Middle frontal gyrus (tissue), 1 donor: ENCODE results near the gene RBL2.
"Not testable (repeated sequence)": the region's sequence is repeated elsewhere in the genome, so short reads cannot be mapped to it uniquely, and the experiment has no call there.

Experiments
- DNase-seq: peaks from one replicate; pipeline ENCODE4 v3.0.0-alpha.2; 2015; ENCODE audit warnings: low spot score; ENCODE audit errors: extremely low spot score

RBL2 gene

GRCh38 chr16:53530741-53531140 is 96.5 kb downstream of the RBL2 start:
- no peak for DNase-seq

GRCh38 chr16:53534206-53534605 is 99.9 kb downstream of the RBL2 start:
- DNase-seq: no peak

- no peak for DNase-seq
Observed at GRCh38 chr16:53537626-53538025, 103.4 kb downstream of the RBL2 start.

GRCh38 chr16:53539346-53539745 is 105.1 kb downstream of the RBL2 start:
- not testable (repeated sequence) for DNase-seq

GRCh38 chr16:53539759-53540718 is 105.8 kb downstream of the RBL2 start:
- not testable (repeated sequence) for DNase-seq
